ENCODE results near the gene FHOD1.

The FHOD1 gene

DNA sequence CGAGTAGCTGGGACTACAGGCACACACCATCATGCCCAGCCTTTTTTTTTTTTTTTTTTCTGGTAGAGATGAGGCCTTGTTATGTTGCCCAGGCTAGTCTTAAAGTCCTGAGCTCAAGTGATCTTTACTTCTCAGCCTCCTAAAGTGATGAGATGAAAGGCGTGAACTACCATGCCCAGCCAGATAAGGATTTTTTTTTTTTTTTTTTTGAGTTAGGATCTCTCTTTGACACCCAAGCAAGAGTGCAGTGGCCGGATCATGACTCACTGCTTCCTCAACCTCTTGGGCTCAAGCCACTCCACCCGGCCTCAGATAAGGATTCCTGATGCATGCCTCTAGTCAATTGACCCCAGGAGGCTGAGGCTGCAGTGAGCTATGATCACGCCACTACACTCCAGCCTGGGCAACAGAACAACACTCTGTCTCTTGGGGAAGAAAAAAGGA is 20.9 kb upstream of the FHOD1 start:
- CTCF ChIA-PET = interaction anchor here (0.6 to 2.9 kb wide), 6 partner anchors 10 to 395 kb away, joined by 3 to 9 read pairs (median 4); partner anchors contain the start of gene PLEKHG4

DNA sequence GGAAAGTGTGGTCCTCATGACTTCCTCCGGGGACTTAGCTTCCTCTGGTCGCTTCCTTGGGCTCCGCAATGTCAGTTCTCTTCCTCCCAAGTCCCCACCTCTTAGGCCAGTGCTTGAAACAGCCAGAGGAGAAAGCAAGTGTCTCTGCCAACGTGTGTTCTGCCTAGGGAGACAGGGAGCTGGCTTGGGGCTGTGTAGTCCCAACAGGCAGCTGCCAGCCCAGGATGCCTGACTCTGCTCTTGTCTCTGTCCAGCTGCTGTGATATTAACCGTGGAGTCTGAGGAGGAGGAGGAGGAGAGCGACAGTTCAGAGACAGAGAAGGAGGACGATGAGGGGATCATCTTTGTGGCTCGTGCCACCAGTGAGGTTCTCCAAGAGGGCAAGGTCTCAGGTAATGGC is 18.6 kb upstream of the FHOD1 start:
- no peak overlapping the region for H3K27ac ChIP-seq (ENCODE audit: extremely low read depth, low read depth, low read length)
- no peak overlapping the region for H3K4me3 ChIP-seq (ENCODE audit: low read depth, low read length)
- ChIA-PET CTCF (interaction anchor here (0.6 to 1.1 kb wide), 6 partner anchors 12 to 162 kb away, joined by 3 to 4 read pairs (median 3); partner anchors contain the start of gene SLC9A5), POLR2A (interaction anchor here (0.6 kb wide), 1 partner anchor 882 kb away, joined by 3 read pairs; no protein-coding TSS in a partner anchor)
- no peaks in the 10 kb centered on the region; a peak in 1 of 3 replicates for H3K36me3 ChIP-seq (ENCODE audit: control insufficient read depth in 2 of 2, insufficient read depth in 1 of 2, low read length in 2 of 2)
- H3K4me1 ChIP-seq (ENCODE audit: control insufficient read depth, insufficient read depth, low read length) = no peaks in the 10 kb centered on the region
- no peaks in the 10 kb centered on the region for H3K9me3 ChIP-seq (ENCODE audit: control insufficient read depth, insufficient read depth, low read depth, low read length)
- TF ChIP-seq ZNF777 (tag by site-specific recombination; IDR thresholded peaks at IDR 0.05; ENCODE audit: borderline replicate concordance) = no peak
- TF ChIP-seq ZNF416 (tag by site-specific recombination; IDR thresholded peaks at IDR 0.05) = no peak
- TF ChIP-seq, protein P1, sequence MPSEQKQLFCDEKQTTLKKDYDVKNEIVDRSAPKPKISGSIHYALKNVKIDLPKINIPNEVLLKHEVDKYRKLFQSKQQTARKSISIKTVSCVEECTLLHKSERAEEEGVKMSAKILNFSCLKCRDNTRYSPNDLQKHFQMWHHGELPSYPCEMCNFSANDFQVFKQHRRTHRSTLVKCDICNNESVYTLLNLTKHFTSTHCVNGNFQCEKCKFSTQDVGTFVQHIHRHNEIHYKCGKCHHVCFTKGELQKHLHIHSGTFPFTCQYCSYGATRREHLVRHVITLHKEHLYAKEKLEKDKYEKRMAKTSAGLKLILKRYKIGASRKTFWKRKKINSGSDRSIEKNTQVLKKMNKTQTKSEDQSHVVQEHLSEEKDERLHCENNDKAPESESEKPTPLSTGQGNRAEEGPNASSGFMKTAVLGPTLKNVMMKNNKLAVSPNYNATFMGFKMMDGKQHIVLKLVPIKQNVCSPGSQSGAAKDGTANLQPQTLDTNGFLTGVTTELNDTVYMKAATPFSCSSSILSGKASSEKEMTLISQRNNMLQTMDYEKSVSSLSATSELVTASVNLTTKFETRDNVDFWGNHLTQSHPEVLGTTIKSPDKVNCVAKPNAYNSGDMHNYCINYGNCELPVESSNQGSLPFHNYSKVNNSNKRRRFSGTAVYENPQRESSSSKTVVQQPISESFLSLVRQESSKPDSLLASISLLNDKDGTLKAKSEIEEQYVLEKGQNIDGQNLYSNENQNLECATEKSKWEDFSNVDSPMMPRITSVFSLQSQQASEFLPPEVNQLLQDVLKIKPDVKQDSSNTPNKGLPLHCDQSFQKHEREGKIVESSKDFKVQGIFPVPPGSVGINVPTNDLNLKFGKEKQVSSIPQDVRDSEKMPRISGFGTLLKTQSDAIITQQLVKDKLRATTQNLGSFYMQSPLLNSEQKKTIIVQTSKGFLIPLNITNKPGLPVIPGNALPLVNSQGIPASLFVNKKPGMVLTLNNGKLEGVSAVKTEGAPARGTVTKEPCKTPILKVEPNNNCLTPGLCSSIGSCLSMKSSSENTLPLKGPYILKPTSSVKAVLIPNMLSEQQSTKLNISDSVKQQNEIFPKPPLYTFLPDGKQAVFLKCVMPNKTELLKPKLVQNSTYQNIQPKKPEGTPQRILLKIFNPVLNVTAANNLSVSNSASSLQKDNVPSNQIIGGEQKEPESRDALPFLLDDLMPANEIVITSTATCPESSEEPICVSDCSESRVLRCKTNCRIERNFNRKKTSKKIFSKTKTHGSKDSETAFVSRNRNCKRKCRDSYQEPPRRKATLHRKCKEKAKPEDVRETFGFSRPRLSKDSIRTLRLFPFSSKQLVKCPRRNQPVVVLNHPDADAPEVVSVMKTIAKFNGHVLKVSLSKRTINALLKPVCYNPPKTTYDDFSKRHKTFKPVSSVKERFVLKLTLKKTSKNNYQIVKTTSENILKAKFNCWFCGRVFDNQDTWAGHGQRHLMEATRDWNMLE (tag by site-specific recombination; conservative IDR thresholded peaks at IDR 0.05; ENCODE audit: low read depth) = no peak
- TF ChIP-seq, protein P2, sequence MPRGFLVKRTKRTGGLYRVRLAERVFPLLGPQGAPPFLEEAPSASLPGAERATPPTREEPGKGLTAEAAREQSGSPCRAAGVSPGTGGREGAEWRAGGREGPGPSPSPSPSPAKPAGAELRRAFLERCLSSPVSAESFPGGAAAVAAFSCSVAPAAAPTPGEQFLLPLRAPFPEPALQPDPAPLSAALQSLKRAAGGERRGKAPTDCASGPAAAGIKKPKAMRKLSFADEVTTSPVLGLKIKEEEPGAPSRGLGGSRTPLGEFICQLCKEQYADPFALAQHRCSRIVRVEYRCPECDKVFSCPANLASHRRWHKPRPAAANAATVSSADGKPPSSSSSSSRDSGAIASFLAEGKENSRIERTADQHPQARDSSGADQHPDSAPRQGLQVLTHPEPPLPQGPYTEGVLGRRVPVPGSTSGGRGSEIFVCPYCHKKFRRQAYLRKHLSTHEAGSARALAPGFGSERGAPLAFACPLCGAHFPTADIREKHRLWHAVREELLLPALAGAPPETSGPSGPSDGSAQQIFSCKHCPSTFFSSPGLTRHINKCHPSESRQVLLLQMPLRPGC (tag by site-specific recombination; IDR thresholded peaks at IDR 0.05) = no peak
- TF ChIP-seq ZFHX2 (tag by site-specific recombination; conservative IDR thresholded peaks at IDR 0.05) = no peak
- no peak for TF ChIP-seq ZNF354C (tag by site-specific recombination; IDR thresholded peaks at IDR 0.05; ENCODE audit: borderline replicate concordance, low read depth)
- no peak for TF ChIP-seq ZNF266 (tag by site-specific recombination; IDR thresholded peaks at IDR 0.05; ENCODE audit: low read depth)

More for the DNA sequence above, 20.9 kb upstream of the FHOD1 start:
- POLR2A ChIA-PET = interaction anchor here (0.6 to 1.0 kb wide), 4 partner anchors 11 to 60 kb away, joined by 3 to 5 read pairs (median 4); partner anchors contain the start of genes FHOD1 and PLEKHG4
- Histone ChIP-seq H3K9me3 (ENCODE audit: control insufficient read depth, insufficient read depth, low read depth, low read length) (no peaks in the 10 kb centered on the region), H3K4me1 (ENCODE audit: control insufficient read depth, insufficient read depth, low read length) (no peaks in the 10 kb centered on the region), H3K27ac (ENCODE audit: extremely low read depth, low read depth, low read length) (no peak overlapping the region), H3K36me3 (ENCODE audit: control insufficient read depth in 2 of 2, insufficient read depth in 1 of 2, low read length in 2 of 2) (peaks cover 0 to 5% of the 10 kb centered on the region in 2 experiments; a peak in 2 of 3 replicates), H3K4me3 (ENCODE audit: low read depth, low read length) (no peak overlapping the region)
- TF ChIP-seq ZNF791 (tag by site-specific recombination; IDR thresholded peaks at IDR 0.05) = no peak
- no peak for TF ChIP-seq GLI4 (tag by site-specific recombination; IDR thresholded peaks at IDR 0.05)
- no peak for TF ChIP-seq ZNF16 (tag by site-specific recombination; IDR thresholded peaks at IDR 0.05; ENCODE audit: low read depth)
- TF ChIP-seq ZNF707 (tag by site-specific recombination; IDR thresholded peaks at IDR 0.05) = no peak
- TF ChIP-seq ZBTB11 (tag by site-specific recombination; conservative IDR thresholded peaks at IDR 0.05; ENCODE audit: low read depth) = no peak
- TF ChIP-seq ZNF404 (tag by site-specific recombination; IDR thresholded peaks at IDR 0.05) = no peak
- TF ChIP-seq ZNF660 (tag by site-specific recombination; IDR thresholded peaks at IDR 0.05) = no peak
- no peak for TF ChIP-seq ATF2 (tag by site-specific recombination; IDR thresholded peaks at IDR 0.05; ENCODE audit: low read depth)
- TF ChIP-seq ZNF610 (tag by site-specific recombination; IDR thresholded peaks at IDR 0.05; ENCODE audit: borderline replicate concordance) = no peak
- TF ChIP-seq ZNF843 (tag by site-specific recombination; IDR thresholded peaks at IDR 0.05) = no peak
- TF ChIP-seq, protein P3, sequence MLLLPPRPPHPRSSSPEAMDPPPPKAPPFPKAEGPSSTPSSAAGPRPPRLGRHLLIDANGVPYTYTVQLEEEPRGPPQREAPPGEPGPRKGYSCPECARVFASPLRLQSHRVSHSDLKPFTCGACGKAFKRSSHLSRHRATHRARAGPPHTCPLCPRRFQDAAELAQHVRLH (tag by site-specific recombination; IDR thresholded peaks at IDR 0.05) = no peak
- TF ChIP-seq ZBTB8A (tag by site-specific recombination; IDR thresholded peaks at IDR 0.05) = no peak
- no peak for TF ChIP-seq SCRT1 (tag by site-specific recombination; IDR thresholded peaks at IDR 0.05; ENCODE audit: borderline replicate concordance)
- no peak for TF ChIP-seq ZNF37A (tag by site-specific recombination; IDR thresholded peaks at IDR 0.05)
- no peak for TF ChIP-seq ZNF776 (tag by site-specific recombination; IDR thresholded peaks at IDR 0.05; ENCODE audit: borderline replicate concordance)
- no peak for TF ChIP-seq BCL11A (tag by site-specific recombination; IDR thresholded peaks at IDR 0.05; ENCODE audit: low read depth)

Data from HEK293 (cell line).